ENCODE measurements around the gene KLF7.

The KLF7 gene

GRCh38 chr2:207159002-207159401 is 6.7 kb downstream of the KLF7 start:
- Histone ChIP-seq H3K27ac (ENCODE audit: low read depth, low read length) (no peak overlapping the region), H3K4me1 (ENCODE audit: control insufficient read depth in 1 of 2, insufficient read depth in 2 of 2, low read length in 2 of 2) (peaks cover 9 to 28% of the 10 kb centered on the region in 2 donors)

GRCh38 chr2:207157731-207158130 is 8.0 kb downstream of the KLF7 start:
- H3K9ac ChIP-seq (ENCODE audit: low read depth in 1 of 2, low read length in 2 of 2): no peak overlapping the region
- H3K27ac ChIP-seq (ENCODE audit: low read depth, low read length): no peak overlapping the region
- H3K36me3 ChIP-seq (ENCODE audit: control insufficient read depth in 1 of 2, insufficient read depth in 2 of 2, low read length in 2 of 2): no peaks in the 10 kb centered on the region
- no peaks in the 10 kb centered on the region for H3K9me3 ChIP-seq (ENCODE audit: control insufficient read depth in 1 of 2, low read length in 2 of 2)
- H3K4me3 ChIP-seq (ENCODE audit: low read depth in 1 of 2, low read length in 2 of 2): no peak overlapping the region
- H3K27me3 ChIP-seq (ENCODE audit: control insufficient read depth in 1 of 2, insufficient read depth in 2 of 2, low read length in 2 of 2): no peaks in the 10 kb centered on the region
- H3K4me1 ChIP-seq (ENCODE audit: control insufficient read depth in 1 of 2, insufficient read depth in 2 of 2, low read length in 2 of 2): peaks cover 7 to 26% of the 10 kb centered on the region in 2 donors

More at GRCh38 chr2:207159002-207159401, 6.7 kb downstream of the KLF7 start:
- H3K9me3 ChIP-seq (ENCODE audit: control insufficient read depth in 1 of 2, low read length in 2 of 2): no peaks in the 10 kb centered on the region
- no peaks in the 10 kb centered on the region for H3K27me3 ChIP-seq (ENCODE audit: control insufficient read depth in 1 of 2, insufficient read depth in 2 of 2, low read length in 2 of 2)
- no peak overlapping the region for H3K4me3 ChIP-seq (ENCODE audit: low read depth in 1 of 2, low read length in 2 of 2)
- H3K9ac ChIP-seq (ENCODE audit: low read depth in 1 of 2, low read length in 2 of 2): no peak overlapping the region
- H3K36me3 ChIP-seq (ENCODE audit: control insufficient read depth in 1 of 2, insufficient read depth in 2 of 2, low read length in 2 of 2): no peaks in the 10 kb centered on the region

GRCh38 chr2:207157162-207157481 is 8.6 kb downstream of the KLF7 start:
- Histone ChIP-seq H3K9me3 (ENCODE audit: control insufficient read depth in 1 of 2, low read length in 2 of 2) (no peaks in the 10 kb centered on the region), H3K9ac (ENCODE audit: low read depth in 1 of 2, low read length in 2 of 2) (no peak overlapping the region), H3K36me3 (ENCODE audit: control insufficient read depth in 1 of 2, insufficient read depth in 2 of 2, low read length in 2 of 2) (no peaks in the 10 kb centered on the region), H3K4me3 (ENCODE audit: low read depth in 1 of 2, low read length in 2 of 2) (no peak overlapping the region), H3K4me1 (ENCODE audit: control insufficient read depth in 1 of 2, insufficient read depth in 2 of 2, low read length in 2 of 2) (peaks cover 9 to 28% of the 10 kb centered on the region in 2 donors), H3K27ac (ENCODE audit: low read depth, low read length) (no peak overlapping the region), H3K27me3 (ENCODE audit: control insufficient read depth in 1 of 2, insufficient read depth in 2 of 2, low read length in 2 of 2) (no peaks in the 10 kb centered on the region)

GRCh38 chr2:207156451-207157161 is 9.1 kb downstream of the KLF7 start:
- Histone ChIP-seq H3K4me3 (ENCODE audit: low read depth in 1 of 2, low read length in 2 of 2) (no peak overlapping the region), H3K36me3 (ENCODE audit: control insufficient read depth in 1 of 2, insufficient read depth in 2 of 2, low read length in 2 of 2) (no peaks in the 10 kb centered on the region), H3K27me3 (ENCODE audit: control insufficient read depth in 1 of 2, insufficient read depth in 2 of 2, low read length in 2 of 2) (no peaks in the 10 kb centered on the region), H3K4me1 (ENCODE audit: control insufficient read depth in 1 of 2, insufficient read depth in 2 of 2, low read length in 2 of 2) (peaks cover 9 to 27% of the 10 kb centered on the region in 2 donors), H3K9me3 (ENCODE audit: control insufficient read depth in 1 of 2, low read length in 2 of 2) (no peaks in the 10 kb centered on the region), H3K9ac (ENCODE audit: low read depth in 1 of 2, low read length in 2 of 2) (no peak overlapping the region), H3K27ac (ENCODE audit: low read depth, low read length) (no peak overlapping the region)

- H3K4me1 ChIP-seq (ENCODE audit: control insufficient read depth in 1 of 2, insufficient read depth in 2 of 2, low read length in 2 of 2): peaks cover 4 to 23% of the 10 kb centered on the region in 2 donors
- H3K4me3 ChIP-seq (ENCODE audit: low read depth in 1 of 2, low read length in 2 of 2): no peak overlapping the region
- H3K9me3 ChIP-seq (ENCODE audit: control insufficient read depth in 1 of 2, low read length in 2 of 2): no peaks in the 10 kb centered on the region
- H3K36me3 ChIP-seq (ENCODE audit: control insufficient read depth in 1 of 2, insufficient read depth in 2 of 2, low read length in 2 of 2): no peaks in the 10 kb centered on the region
- H3K27me3 ChIP-seq (ENCODE audit: control insufficient read depth in 1 of 2, insufficient read depth in 2 of 2, low read length in 2 of 2): no peaks in the 10 kb centered on the region
- no peak overlapping the region for H3K27ac ChIP-seq (ENCODE audit: low read depth, low read length)
- no peak overlapping the region for H3K9ac ChIP-seq (ENCODE audit: low read depth in 1 of 2, low read length in 2 of 2)
Observed at GRCh38 chr2:207155516-207156444, 10.0 kb downstream of the KLF7 start.

GRCh38 chr2:207154556-207155510 is 10.9 kb downstream of the KLF7 start:
- Histone ChIP-seq H3K9ac (ENCODE audit: low read depth in 1 of 2, low read length in 2 of 2) (no peak overlapping the region), H3K4me1 (ENCODE audit: control insufficient read depth in 1 of 2, insufficient read depth in 2 of 2, low read length in 2 of 2) (peaks cover 4 to 23% of the 10 kb centered on the region in 2 donors), H3K9me3 (ENCODE audit: control insufficient read depth in 1 of 2, low read length in 2 of 2) (no peaks in the 10 kb centered on the region), H3K4me3 (ENCODE audit: low read depth in 1 of 2, low read length in 2 of 2) (no peak overlapping the region), H3K36me3 (ENCODE audit: control insufficient read depth in 1 of 2, insufficient read depth in 2 of 2, low read length in 2 of 2) (no peaks in the 10 kb centered on the region), H3K27ac (ENCODE audit: low read depth, low read length) (no peak overlapping the region), H3K27me3 (ENCODE audit: control insufficient read depth in 1 of 2, insufficient read depth in 2 of 2, low read length in 2 of 2) (no peaks in the 10 kb centered on the region)

GRCh38 chr2:207153266-207153975 is 12.3 kb downstream of the KLF7 start:
- Histone ChIP-seq H3K36me3 (ENCODE audit: control insufficient read depth in 1 of 2, insufficient read depth in 2 of 2, low read length in 2 of 2) (no peaks in the 10 kb centered on the region), H3K4me3 (ENCODE audit: low read depth in 1 of 2, low read length in 2 of 2) (no peak overlapping the region), H3K9ac (ENCODE audit: low read depth in 1 of 2, low read length in 2 of 2) (no peak overlapping the region), H3K9me3 (ENCODE audit: control insufficient read depth in 1 of 2, low read length in 2 of 2) (no peaks in the 10 kb centered on the region), H3K27ac (ENCODE audit: low read depth, low read length) (no peak overlapping the region), H3K4me1 (ENCODE audit: control insufficient read depth in 1 of 2, insufficient read depth in 2 of 2, low read length in 2 of 2) (peaks cover 7 to 29% of the 10 kb centered on the region in 2 donors), H3K27me3 (ENCODE audit: control insufficient read depth in 1 of 2, insufficient read depth in 2 of 2, low read length in 2 of 2) (no peaks in the 10 kb centered on the region)

- Histone ChIP-seq H3K27ac (ENCODE audit: low read depth, low read length) (no peak overlapping the region), H3K9ac (ENCODE audit: low read depth in 1 of 2, low read length in 2 of 2) (no peak overlapping the region), H3K27me3 (ENCODE audit: control insufficient read depth in 1 of 2, insufficient read depth in 2 of 2, low read length in 2 of 2) (no peaks in the 10 kb centered on the region), H3K4me3 (ENCODE audit: low read depth in 1 of 2, low read length in 2 of 2) (no peak overlapping the region), H3K4me1 (ENCODE audit: control insufficient read depth in 1 of 2, insufficient read depth in 2 of 2, low read length in 2 of 2) (peaks cover 7 to 25% of the 10 kb centered on the region in 2 donors), H3K36me3 (ENCODE audit: control insufficient read depth in 1 of 2, insufficient read depth in 2 of 2, low read length in 2 of 2) (peaks cover 0 to 3% of the 10 kb centered on the region in 2 donors), H3K9me3 (ENCODE audit: control insufficient read depth in 1 of 2, low read length in 2 of 2) (no peaks in the 10 kb centered on the region)
Observed at GRCh38 chr2:207151048-207151447, 14.7 kb downstream of the KLF7 start.

- H3K27ac ChIP-seq (ENCODE audit: low read depth, low read length): no peak overlapping the region
- peaks cover 0 to 3% of the 10 kb centered on the region in 2 donors for H3K36me3 ChIP-seq (ENCODE audit: control insufficient read depth in 1 of 2, insufficient read depth in 2 of 2, low read length in 2 of 2)
- no peak overlapping the region for H3K9ac ChIP-seq (ENCODE audit: low read depth in 1 of 2, low read length in 2 of 2)
- H3K4me3 ChIP-seq (ENCODE audit: low read depth in 1 of 2, low read length in 2 of 2): no peak overlapping the region
- H3K4me1 ChIP-seq (ENCODE audit: control insufficient read depth in 1 of 2, insufficient read depth in 2 of 2, low read length in 2 of 2): peaks cover 7 to 17% of the 10 kb centered on the region in 2 donors
- H3K27me3 ChIP-seq (ENCODE audit: control insufficient read depth in 1 of 2, insufficient read depth in 2 of 2, low read length in 2 of 2): no peaks in the 10 kb centered on the region
- H3K9me3 ChIP-seq (ENCODE audit: control insufficient read depth in 1 of 2, low read length in 2 of 2): no peaks in the 10 kb centered on the region
Observed at GRCh38 chr2:207150284-207150683, 15.5 kb downstream of the KLF7 start.
